Measurements from ENCODE around the gene TMEM51.

GRCh38 chr1:15236746-15237145 is 83.2 kb downstream of the TMEM51 start:
- TF ChIP-seq SP1 (IDR thresholded peaks at IDR 0.05) (no peak), SP1 (CRISPR knock-in tag; IDR thresholded peaks at IDR 0.05) (no peak), AHDC1 (CRISPR knock-in tag; IDR thresholded peaks at IDR 0.05; ENCODE audit: borderline replicate concordance) (no peak), ZNF274 (CRISPR knock-in tag; IDR thresholded peaks at IDR 0.05) (no peak), NPAS2 (CRISPR knock-in tag; IDR thresholded peaks at IDR 0.05; ENCODE audit: borderline replicate concordance) (no peak), ZNF138 (CRISPR knock-in tag; IDR thresholded peaks at IDR 0.05; ENCODE audit: low read depth) (no peak), IRF9 (CRISPR knock-in tag; IDR thresholded peaks at IDR 0.05; ENCODE audit: borderline replicate concordance) (no peak), ZBTB33 (CRISPR knock-in tag; IDR thresholded peaks at IDR 0.05) (no peak), ZNF740 (CRISPR knock-in tag; IDR thresholded peaks at IDR 0.05) (no peak), ZNF766 (CRISPR knock-in tag; IDR thresholded peaks at IDR 0.05; ENCODE audit: borderline replicate concordance) (no peak), ZFP36 (IDR thresholded peaks at IDR 0.05; ENCODE audit: borderline replicate concordance, low read depth, low read length, partially characterized antibody) (no peak), ZNF460 (CRISPR knock-in tag; IDR thresholded peaks at IDR 0.05; ENCODE audit: borderline replicate concordance) (no peak)
- TF ChIP-seq, protein P1, sequence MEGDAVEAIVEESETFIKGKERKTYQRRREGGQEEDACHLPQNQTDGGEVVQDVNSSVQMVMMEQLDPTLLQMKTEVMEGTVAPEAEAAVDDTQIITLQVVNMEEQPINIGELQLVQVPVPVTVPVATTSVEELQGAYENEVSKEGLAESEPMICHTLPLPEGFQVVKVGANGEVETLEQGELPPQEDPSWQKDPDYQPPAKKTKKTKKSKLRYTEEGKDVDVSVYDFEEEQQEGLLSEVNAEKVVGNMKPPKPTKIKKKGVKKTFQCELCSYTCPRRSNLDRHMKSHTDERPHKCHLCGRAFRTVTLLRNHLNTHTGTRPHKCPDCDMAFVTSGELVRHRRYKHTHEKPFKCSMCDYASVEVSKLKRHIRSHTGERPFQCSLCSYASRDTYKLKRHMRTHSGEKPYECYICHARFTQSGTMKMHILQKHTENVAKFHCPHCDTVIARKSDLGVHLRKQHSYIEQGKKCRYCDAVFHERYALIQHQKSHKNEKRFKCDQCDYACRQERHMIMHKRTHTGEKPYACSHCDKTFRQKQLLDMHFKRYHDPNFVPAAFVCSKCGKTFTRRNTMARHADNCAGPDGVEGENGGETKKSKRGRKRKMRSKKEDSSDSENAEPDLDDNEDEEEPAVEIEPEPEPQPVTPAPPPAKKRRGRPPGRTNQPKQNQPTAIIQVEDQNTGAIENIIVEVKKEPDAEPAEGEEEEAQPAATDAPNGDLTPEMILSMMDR (CRISPR knock-in tag; IDR thresholded peaks at IDR 0.05) = no peak
- TF ChIP-seq, protein P2, sequence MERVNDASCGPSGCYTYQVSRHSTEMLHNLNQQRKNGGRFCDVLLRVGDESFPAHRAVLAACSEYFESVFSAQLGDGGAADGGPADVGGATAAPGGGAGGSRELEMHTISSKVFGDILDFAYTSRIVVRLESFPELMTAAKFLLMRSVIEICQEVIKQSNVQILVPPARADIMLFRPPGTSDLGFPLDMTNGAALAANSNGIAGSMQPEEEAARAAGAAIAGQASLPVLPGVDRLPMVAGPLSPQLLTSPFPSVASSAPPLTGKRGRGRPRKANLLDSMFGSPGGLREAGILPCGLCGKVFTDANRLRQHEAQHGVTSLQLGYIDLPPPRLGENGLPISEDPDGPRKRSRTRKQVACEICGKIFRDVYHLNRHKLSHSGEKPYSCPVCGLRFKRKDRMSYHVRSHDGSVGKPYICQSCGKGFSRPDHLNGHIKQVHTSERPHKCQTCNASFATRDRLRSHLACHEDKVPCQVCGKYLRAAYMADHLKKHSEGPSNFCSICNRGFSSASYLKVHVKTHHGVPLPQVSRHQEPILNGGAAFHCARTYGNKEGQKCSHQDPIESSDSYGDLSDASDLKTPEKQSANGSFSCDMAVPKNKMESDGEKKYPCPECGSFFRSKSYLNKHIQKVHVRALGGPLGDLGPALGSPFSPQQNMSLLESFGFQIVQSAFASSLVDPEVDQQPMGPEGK (CRISPR knock-in tag; IDR thresholded peaks at IDR 0.05) = no peak
